Activated naive CD4-positive, alpha-beta T cell treated with anti-CD3 and anti-CD28 coated beads, Interleukin-2, amount 50 U/mL, for 24 hours (primary cell): Measurements from ENCODE around the gene NCF4.

Experiments used
- H3K27ac Mint-ChIP-seq: one replicate; pipeline ENCODE4 v1.8.0; 2021; ENCODE audit warnings: mild to moderate bottlenecking, mixed read lengths
- H3K27me3 Mint-ChIP-seq: one replicate; pipeline ENCODE4 v1.8.0; 2021; ENCODE audit warnings: mixed read lengths
- H3K36me3 Mint-ChIP-seq: one replicate; pipeline ENCODE4 v1.8.0; 2021; ENCODE audit warnings: mixed read lengths
- H3K4me1 Mint-ChIP-seq: one replicate; pipeline ENCODE4 v1.8.0; 2021; ENCODE audit warnings: mixed read lengths
- H3K4me3 Mint-ChIP-seq: one replicate; pipeline ENCODE4 v1.8.0; 2021; ENCODE audit warnings: mild to moderate bottlenecking, mixed read lengths
- H3K9me3 Mint-ChIP-seq: one replicate; pipeline ENCODE4 v1.8.0; 2021; ENCODE audit warnings: mixed read lengths

NCF4 gene

DNA sequence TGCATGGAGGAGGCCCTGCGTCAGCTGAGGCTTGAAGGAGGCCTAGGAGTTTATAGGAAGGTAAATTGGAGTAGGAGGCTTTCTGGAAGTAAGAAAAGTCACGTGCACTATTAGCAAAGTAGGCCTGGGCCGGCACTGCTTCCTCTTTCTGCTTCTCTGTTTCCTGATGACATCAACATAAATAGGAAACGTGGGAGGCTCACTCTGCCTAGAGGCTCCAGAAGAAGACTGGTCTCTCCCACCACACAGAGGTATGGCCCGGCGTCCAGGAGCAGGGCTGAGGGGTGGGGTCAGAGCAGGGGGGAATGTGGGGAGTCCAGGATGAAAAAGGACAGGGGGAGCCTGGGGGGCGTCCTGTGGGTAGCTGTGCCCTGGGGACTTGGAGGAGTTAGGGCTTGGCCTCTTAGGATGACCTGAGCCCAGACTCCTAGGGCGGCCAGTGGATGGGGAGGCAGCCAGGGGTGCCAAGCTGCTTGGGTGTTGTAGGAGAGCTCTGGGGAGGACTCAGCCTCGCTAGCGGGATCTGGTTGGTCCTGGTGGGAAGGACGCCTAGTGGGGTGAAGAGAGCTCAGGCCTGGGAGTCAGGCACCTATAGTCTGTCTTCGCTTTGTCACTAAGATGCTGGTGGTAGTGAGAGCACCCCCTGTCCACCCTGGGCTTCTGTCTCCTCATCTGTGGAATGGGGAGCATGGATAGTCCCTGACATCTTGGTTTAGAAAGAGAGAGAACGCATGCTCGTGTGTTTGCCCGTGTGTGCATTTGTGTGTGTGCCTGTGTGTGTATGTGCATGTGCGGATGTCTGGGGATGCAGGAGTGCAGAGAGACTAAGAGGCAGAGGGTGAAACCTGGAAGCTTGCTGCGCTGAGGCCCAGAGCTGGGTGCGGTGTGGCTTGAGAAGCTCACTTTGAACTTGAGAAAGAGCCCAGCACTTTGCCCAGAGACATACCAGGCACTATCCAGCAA lies 52.9 kb downstream of the NCF4 start, which contains the start of gene CSF2RB:
Gene CSF2RB, plus strand, starts transcription at position 202 of the 963 bp plus-strand sequence. CDS start 8,580 bp downstream, outside the sequence.
- H3K27ac Mint-ChIP-seq: no peak within 1 kb of the TSS
- H3K36me3 Mint-ChIP-seq: no peaks in the 10 kb centered on the region
- no peaks in the 10 kb centered on the region for H3K9me3 Mint-ChIP-seq
- H3K4me3 Mint-ChIP-seq: no peak within 1 kb of the TSS
- H3K4me1 Mint-ChIP-seq: no peaks in the 10 kb centered on the region
- peaks cover 10% of the 10 kb centered on the region for H3K27me3 Mint-ChIP-seq

DNA sequence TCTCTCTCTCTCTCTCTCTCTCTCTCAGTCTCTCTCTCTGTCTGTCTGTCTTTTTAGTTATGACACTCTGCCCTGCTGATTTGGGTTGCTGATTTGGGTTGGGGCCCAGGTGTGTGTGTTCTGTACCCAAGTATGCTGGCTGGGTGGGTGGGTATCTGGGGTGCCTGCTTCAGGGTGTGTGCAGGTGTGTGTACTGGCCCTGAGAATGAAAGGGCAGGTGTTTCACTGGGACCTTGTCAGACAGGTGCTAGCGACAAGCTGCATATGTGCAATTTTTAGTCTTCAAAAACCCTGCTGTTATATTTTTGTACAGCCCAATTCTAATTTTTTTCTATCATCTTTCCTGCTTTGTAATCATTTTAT lies 53.6 kb downstream of the NCF4 start:
- no peak overlapping the region for H3K4me3 Mint-ChIP-seq

DNA sequence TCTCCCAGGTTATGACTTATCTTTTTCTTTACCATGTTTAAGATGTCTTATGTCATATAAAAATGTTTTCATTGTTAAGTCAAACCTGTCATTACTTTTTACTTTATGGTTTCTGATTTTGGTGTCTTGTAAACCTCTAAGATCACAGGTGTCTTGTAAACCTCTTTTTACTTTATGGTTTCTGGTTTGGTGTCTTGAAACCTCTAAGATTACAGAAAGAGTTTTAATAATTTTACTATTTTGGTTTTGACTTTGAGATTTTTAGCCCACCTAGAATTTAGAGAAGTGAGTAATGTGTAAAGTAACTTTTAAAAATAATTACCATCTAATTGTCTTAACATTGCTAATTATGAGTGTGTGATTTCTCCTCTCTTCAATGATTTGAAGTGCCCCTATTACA lies 55.2 kb downstream of the NCF4 start:
- Mint-ChIP-seq H3K4me3 (no peak overlapping the region), H3K9me3 (no peaks in the 10 kb centered on the region), H3K36me3 (no peaks in the 10 kb centered on the region), H3K27me3 (peaks cover 9% of the 10 kb centered on the region), H3K27ac (no peak overlapping the region), H3K4me1 (no peaks in the 10 kb centered on the region)

More for the DNA sequence above, 53.6 kb downstream of the NCF4 start:
- Mint-ChIP-seq H3K9me3 (no peaks in the 10 kb centered on the region), H3K36me3 (no peaks in the 10 kb centered on the region), H3K4me1 (no peaks in the 10 kb centered on the region), H3K27ac (no peak overlapping the region), H3K27me3 (peaks cover 7% of the 10 kb centered on the region)

DNA sequence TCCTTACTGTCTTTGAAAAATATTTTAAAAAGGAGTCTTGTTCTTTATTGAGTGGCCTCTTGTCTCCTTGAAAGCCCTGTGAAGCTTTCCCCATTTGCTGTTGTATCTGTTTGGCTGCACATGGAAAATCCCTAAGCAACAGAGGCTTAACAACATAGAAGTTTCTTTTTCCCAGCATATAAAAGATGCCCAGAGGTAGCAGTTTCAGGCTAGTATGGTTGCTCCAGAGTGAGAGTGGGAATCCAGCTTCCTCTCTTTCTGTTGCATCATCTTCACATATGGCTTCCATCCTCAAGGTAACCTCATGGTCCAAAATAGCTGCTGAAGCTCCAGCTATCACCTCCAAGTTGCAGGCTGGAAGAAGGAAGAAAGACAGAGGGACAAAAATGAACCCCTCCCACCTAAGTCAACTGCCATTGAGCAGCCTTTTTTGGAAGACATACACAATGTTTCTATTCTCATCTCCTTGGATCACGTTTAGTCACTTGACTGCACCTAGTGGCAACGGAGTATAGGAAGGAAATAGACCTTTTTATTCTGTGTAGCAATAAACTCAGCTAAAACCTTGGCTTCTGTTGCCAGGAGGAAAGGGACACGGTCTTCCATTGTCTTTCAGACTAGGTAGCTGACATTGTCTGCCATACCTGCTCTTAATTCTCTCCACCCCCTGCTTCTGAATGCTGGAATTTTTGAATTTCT lies 57.9 kb downstream of the NCF4 start:
- no peak overlapping the region for H3K4me3 Mint-ChIP-seq

DNA sequence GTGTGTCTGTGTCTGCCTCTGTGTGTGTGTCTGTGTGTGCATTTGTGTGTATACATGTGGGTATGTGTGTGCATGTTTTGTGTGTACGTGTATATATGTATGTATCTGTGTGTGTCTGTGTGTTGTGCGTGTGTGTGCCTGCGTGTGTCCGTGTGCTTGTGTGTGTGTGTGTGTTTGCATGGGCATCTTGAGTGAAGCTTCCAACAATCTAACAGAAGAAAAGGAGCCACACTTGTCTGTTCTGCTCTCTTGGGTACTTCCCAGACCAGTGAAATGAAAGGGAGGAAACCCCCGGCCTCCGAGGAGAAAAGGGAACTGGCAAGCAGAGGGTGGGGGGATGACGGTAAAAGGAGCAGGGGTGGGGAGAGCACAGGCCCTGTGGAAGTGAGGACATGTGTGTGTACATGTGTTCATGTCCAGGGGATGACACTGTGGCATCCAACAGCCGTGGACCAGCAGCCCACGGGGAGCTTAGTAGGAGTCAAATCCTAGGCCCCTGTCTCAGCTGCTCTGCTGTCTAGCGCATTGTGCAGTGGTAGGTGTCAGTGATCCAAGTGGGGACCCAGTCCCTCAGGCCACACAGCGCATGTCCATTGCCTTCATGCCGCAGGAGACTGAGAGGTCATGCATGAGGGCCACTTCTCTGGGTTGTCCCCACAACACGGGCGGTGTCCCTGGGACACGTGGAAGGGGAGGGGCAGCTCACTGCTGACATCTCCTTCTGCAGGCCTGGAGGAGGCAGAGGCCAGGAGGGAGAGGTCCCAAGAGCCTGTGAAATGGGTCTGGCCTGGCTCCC lies 60.7 kb downstream of the NCF4 start:
- Mint-ChIP-seq H3K36me3 (no peaks in the 10 kb centered on the region), H3K27me3 (peaks cover 13% of the 10 kb centered on the region), H3K27ac (no peak overlapping the region), H3K9me3 (no peaks in the 10 kb centered on the region), H3K4me3 (no peak overlapping the region), H3K4me1 (no peaks in the 10 kb centered on the region)

More for the DNA sequence above, 57.9 kb downstream of the NCF4 start:
- Mint-ChIP-seq H3K36me3 (no peaks in the 10 kb centered on the region), H3K27ac (no peak overlapping the region), H3K9me3 (no peaks in the 10 kb centered on the region), H3K27me3 (peaks cover 8% of the 10 kb centered on the region), H3K4me1 (no peaks in the 10 kb centered on the region)

DNA sequence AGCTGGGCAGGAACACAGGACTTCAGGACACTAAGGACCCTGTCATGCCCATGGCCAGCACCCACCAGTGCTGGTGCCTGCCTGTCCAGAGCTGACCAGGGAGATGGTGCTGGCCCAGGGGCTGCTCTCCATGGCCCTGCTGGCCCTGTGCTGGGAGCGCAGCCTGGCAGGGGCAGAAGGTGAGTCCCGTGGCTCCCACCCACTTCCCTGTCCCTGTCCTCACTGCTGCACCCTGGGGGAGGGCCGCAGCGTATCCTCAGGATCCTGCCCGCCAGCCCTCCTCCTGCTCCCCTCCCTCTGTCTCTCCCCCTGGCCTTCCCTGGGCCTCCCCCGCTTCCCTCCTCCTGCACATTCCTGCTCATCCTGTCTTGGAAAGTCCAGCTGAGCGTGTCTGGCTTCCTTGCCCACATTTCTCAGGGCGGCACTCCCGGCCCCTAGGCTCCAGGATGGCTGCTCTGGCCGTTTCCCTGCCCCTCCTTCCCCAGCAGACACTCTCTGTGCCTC lies 61.4 kb downstream of the NCF4 start:
- no peaks in the 10 kb centered on the region for H3K4me1 Mint-ChIP-seq
- H3K36me3 Mint-ChIP-seq: no peaks in the 10 kb centered on the region
- H3K27ac Mint-ChIP-seq: no peak overlapping the region
- no peaks in the 10 kb centered on the region for H3K9me3 Mint-ChIP-seq
- H3K27me3 Mint-ChIP-seq: peaks cover 11% of the 10 kb centered on the region
- H3K4me3 Mint-ChIP-seq: no peak overlapping the region

DNA sequence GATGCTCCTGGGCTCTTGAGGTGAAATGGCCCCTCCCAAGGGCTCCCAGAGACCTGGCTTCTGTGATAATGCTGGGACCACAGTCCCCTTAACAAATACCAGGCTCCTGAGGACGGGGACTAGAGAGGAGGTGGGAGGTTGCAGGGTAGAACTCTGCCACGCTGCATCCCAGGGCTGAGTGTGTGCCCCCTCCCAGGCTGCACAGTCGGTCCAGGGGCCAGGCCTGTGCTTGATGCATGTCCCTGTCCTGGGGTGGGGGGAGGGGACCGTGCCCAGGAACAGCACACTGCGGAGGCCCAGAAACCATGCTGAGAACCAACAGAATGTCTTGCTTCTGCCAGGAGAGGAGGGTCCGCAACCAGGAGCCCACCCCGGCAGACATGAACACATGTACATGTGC lies 61.9 kb downstream of the NCF4 start:
- no peaks in the 10 kb centered on the region for H3K36me3 Mint-ChIP-seq
- H3K27ac Mint-ChIP-seq: no peak overlapping the region
- H3K4me3 Mint-ChIP-seq: no peak overlapping the region
- no peaks in the 10 kb centered on the region for H3K9me3 Mint-ChIP-seq
- H3K4me1 Mint-ChIP-seq: no peaks in the 10 kb centered on the region
- peaks cover 10% of the 10 kb centered on the region for H3K27me3 Mint-ChIP-seq

DNA sequence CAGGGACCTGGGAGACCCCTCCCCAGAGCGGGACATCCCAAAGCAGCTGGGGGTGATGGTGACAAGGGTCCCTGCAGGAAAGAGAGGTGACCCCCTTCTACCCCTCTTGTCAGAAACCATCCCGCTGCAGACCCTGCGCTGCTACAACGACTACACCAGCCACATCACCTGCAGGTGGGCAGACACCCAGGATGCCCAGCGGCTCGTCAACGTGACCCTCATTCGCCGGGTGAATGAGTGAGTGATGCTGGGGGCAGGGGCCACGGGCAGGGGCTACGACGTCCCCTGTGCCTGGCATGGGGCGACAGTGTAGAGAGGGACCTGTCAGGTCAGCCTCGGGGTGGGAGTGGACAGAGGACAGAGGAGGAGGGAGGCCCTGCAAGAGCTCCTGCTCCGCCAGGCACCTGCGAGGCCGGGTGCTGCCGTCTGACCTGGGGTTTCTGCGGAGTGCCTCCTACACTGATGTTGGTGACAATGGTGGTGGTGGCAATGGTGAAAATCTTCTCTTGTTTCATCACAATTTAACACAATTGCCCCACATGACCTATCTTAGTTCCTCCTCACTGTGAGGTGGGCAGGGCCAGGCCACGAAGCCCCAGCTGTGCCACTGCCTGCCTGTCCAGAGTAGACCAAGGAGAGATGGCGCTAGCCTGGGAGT lies 62.5 kb downstream of the NCF4 start:
- Mint-ChIP-seq H3K36me3 (no peaks in the 10 kb centered on the region), H3K27ac (no peak overlapping the region), H3K4me3 (no peak overlapping the region), H3K27me3 (peaks cover 10% of the 10 kb centered on the region), H3K4me1 (no peaks in the 10 kb centered on the region), H3K9me3 (no peaks in the 10 kb centered on the region)

DNA sequence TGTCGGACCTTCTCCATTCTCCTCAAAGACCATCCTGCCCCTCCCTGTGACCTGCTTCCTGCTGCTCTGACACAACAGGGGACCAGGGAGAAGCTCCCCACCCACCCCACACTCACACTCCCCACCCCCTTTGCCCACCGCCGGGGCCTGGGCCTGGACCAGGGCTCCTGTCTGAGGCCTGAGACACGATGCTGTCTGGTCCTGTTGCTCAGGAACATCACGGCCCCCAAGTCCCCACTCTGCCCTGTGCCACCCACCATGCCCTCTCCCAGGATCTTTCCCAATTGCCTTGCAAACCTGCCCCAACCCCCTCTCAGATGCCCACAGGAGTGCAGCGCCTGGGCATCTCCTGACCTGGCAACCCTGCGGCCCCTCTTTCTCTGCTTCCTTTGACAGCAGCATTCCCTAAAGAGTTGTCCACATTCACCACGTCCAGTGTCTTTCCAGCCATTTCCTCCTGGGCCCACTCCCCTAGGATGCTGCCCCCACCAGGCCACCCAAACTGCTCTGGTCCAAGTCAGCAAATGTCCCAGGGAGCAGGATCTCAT lies 63.4 kb downstream of the NCF4 start:
- no peak overlapping the region for H3K27ac Mint-ChIP-seq

DNA sequence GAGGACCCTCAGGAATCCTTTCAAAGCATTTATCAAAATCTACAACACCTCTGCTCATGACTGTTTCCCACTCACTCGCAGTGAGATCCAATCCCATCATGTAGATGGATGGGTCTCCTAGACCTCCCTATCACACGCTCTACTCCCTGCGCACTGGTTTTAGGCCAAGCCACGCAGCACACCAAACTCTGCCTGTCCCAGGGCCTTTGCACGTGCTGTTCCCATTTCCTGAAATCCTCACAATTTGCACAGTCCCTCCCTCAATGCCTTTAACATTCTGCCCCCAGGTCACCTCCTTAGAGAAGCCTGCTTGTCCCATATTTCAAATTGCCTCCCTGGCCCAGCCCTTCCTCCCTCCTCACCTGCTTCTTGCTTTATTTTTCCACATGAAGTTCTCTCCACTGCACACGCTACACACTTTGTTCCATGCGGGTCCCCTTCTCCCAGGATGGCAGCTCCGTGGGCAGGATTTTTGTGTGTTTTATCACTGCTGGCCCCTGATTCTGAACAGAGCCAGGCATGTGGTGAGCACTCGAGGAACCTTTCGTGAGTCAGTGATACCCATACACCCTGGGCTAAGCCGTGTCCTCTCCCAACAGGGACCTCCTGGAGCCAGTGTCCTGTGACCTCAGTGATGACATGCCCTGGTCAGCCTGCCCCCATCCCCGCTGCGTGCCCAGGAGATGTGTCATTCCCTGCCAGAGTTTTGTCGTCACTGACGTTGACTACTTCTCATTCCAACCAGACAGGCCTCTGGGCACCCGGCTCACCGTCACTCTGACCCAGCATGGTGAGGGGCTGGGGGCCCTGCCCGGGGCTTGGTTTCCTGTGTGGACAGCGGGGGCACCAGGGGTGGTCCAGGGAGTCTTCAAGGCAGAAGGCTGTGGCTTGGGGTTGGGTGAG lies 64.8 kb downstream of the NCF4 start:
- no peaks in the 10 kb centered on the region for H3K9me3 Mint-ChIP-seq
- peaks cover 7% of the 10 kb centered on the region for H3K27me3 Mint-ChIP-seq
- H3K36me3 Mint-ChIP-seq: no peaks in the 10 kb centered on the region
- no peak overlapping the region for H3K27ac Mint-ChIP-seq
- H3K4me3 Mint-ChIP-seq: no peak overlapping the region
- H3K4me1 Mint-ChIP-seq: no peaks in the 10 kb centered on the region

More for the DNA sequence above, 63.4 kb downstream of the NCF4 start:
- Mint-ChIP-seq H3K4me1 (no peaks in the 10 kb centered on the region), H3K9me3 (no peaks in the 10 kb centered on the region), H3K36me3 (no peaks in the 10 kb centered on the region), H3K27me3 (peaks cover 10% of the 10 kb centered on the region), H3K4me3 (no peak overlapping the region)

DNA sequence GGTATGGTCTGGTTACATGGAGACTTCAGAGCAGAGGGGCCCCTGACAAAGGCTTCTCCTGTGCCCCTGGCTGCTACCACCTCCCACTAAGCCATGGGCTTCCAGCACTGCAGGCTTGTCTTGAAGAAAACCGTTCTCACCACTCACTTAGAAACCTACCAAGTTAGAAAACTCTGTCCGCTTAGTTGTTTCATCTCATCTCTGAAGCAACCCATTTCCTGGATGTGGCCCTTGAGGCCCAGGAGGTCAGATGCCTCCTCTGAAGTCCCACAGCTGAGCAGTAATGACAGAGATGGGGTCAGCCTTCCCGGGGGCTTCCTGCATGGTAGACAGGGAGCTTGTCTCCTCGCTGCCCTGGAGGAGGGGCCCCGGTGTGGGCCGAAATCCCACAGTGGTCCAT lies 65.5 kb downstream of the NCF4 start:
- Mint-ChIP-seq H3K27me3 (peaks cover 5% of the 10 kb centered on the region), H3K4me3 (no peak overlapping the region), H3K9me3 (no peaks in the 10 kb centered on the region), H3K4me1 (no peaks in the 10 kb centered on the region), H3K27ac (no peak overlapping the region), H3K36me3 (no peaks in the 10 kb centered on the region)

DNA sequence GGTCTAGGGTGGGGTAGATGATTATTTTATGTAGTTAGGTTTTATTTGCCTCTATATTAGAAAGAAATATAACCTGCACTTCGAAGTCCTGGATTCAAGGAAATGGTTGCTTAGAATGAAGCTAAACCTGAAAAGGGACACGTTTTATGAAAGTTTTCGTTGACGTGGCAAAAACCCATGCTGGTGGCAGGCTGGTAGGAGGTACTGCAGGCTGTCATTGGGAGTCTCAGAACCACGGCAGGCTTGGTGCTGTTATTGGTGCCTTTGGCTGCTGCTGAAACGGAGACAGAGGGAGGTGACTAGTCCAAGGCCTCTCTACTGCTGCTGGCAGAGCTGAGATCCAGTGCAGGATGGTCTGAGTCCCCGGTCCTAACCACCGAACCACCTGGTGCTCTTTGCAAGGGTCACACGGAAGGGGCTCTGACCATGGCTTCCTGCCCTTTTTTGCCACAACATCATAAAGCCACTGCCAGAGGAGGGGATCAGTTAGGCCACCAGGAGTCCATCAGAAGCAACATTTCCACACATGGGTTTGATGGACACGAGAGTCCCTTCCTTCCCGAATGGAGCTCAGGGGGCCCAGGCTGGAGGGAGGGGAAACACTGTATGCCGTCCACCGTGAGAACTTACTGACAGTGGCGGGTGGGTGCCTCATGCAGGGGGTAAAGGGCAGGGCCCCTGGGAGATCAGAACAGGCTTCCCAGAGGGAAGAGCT lies 66.1 kb downstream of the NCF4 start:
- H3K36me3 Mint-ChIP-seq: no peaks in the 10 kb centered on the region
- H3K27me3 Mint-ChIP-seq: peaks cover 5% of the 10 kb centered on the region
- no peaks in the 10 kb centered on the region for H3K9me3 Mint-ChIP-seq

More for the DNA sequence above, 66.1 kb downstream of the NCF4 start:
- Mint-ChIP-seq H3K4me1 (no peaks in the 10 kb centered on the region), H3K4me3 (no peak overlapping the region), H3K27ac (no peak overlapping the region)
